Measurements from ENCODE around the gene ACOX1.
"Not testable (repeated sequence)": the region's sequence is repeated elsewhere in the genome, so short reads cannot be mapped to it uniquely, and the experiment has no call there.

Gene ACOX1

GRCh38 chr17:75970626-75971025 lies 8.3 kb downstream of the ACOX1 start:
- in situ Hi-C loops (cut with HindIII; ENCODE audit: low sequenced_read_pairs): no loop called here
- no peak for DNase-seq (ENCODE audit: low read depth)
- TF ChIP-seq, protein P1, sequence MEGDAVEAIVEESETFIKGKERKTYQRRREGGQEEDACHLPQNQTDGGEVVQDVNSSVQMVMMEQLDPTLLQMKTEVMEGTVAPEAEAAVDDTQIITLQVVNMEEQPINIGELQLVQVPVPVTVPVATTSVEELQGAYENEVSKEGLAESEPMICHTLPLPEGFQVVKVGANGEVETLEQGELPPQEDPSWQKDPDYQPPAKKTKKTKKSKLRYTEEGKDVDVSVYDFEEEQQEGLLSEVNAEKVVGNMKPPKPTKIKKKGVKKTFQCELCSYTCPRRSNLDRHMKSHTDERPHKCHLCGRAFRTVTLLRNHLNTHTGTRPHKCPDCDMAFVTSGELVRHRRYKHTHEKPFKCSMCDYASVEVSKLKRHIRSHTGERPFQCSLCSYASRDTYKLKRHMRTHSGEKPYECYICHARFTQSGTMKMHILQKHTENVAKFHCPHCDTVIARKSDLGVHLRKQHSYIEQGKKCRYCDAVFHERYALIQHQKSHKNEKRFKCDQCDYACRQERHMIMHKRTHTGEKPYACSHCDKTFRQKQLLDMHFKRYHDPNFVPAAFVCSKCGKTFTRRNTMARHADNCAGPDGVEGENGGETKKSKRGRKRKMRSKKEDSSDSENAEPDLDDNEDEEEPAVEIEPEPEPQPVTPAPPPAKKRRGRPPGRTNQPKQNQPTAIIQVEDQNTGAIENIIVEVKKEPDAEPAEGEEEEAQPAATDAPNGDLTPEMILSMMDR (IDR thresholded peaks at IDR 0.05; ENCODE audit: low read depth, low read length, missing control alignments): no peak
- no peak overlapping the region for H3K4me3 ChIP-seq (ENCODE audit: low read depth, low read length)

DNA sequence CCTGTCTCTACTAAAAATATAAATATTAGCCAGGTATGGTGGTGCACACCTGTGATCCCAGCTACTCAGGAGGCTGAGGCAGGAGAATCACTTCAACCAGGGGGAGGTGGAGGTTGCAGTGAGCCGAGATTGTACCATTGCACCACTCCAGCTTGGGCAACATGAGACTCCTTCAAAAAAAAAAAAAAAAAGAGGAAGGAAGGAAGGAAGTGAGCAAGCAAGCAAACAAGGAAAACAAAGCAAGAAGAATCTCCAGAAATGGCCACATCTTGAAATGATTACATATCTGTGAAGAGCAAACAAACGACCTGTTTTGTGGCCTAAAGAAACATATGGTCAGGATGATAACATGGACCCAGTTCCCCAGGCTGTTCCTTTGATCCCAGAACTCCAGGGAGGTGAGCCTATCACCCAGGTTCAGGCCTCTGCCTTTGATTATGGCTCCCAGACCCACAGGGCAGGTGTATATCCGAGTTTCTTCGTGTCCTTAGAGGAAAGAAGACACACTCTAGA lies 8.9 kb downstream of the ACOX1 start:
- H3K4me3 ChIP-seq (ENCODE audit: low read depth, low read length): no peak overlapping the region
- TF ChIP-seq, protein P1 (IDR thresholded peaks at IDR 0.05; ENCODE audit: low read depth, low read length, missing control alignments): no peak
- in situ Hi-C loops (cut with HindIII; ENCODE audit: low sequenced_read_pairs): no loop called here
- no peak for DNase-seq (ENCODE audit: low read depth)

- DNase-seq (ENCODE audit: low read depth); in situ Hi-C loops (cut with HindIII; ENCODE audit: low sequenced_read_pairs); H3K4me3 ChIP-seq (ENCODE audit: low read depth, low read length): not testable (repeated sequence)
Observed at GRCh38 chr17:75969044-75969443, 9.9 kb downstream of the ACOX1 start.

GRCh38 chr17:75965468-75965867 lies 13.5 kb downstream of the ACOX1 start:
- no peak overlapping the region for H3K4me3 ChIP-seq (ENCODE audit: low read depth, low read length)
- TF ChIP-seq, protein P1 (IDR thresholded peaks at IDR 0.05; ENCODE audit: low read depth, low read length, missing control alignments): no peak
- in situ Hi-C loops (cut with HindIII; ENCODE audit: low sequenced_read_pairs): no loop called here
- DNase-seq (ENCODE audit: low read depth): no peak

GRCh38 chr17:75959839-75960511 lies 19.0 kb downstream of the ACOX1 start:
- no peak for DNase-seq (ENCODE audit: low read depth)
- no peak overlapping the region for H3K4me3 ChIP-seq (ENCODE audit: low read depth, low read length)
- TF ChIP-seq, protein P1 (IDR thresholded peaks at IDR 0.05; ENCODE audit: low read depth, low read length, missing control alignments): no peak
- in situ Hi-C loops (cut with HindIII; ENCODE audit: low sequenced_read_pairs): no loop called here

GRCh38 chr17:75959051-75959838 lies 19.7 kb downstream of the ACOX1 start:
- TF ChIP-seq, protein P1 (IDR thresholded peaks at IDR 0.05; ENCODE audit: low read depth, low read length, missing control alignments): no peak
- H3K4me3 ChIP-seq (ENCODE audit: low read depth, low read length): no peak overlapping the region
- in situ Hi-C loops (cut with HindIII; ENCODE audit: low sequenced_read_pairs): no loop called here
- DNase-seq (ENCODE audit: low read depth): no peak

Data from astrocyte of the cerebellum (primary cell).